Stimulated activated CD8-positive, alpha-beta memory T cell treated with anti-CD3 and anti-CD28 coated beads, Interleukin-4, amount 100 ng/mL, for 24 hours (primary cell): ENCODE results near the gene NT5C3B.
"Not testable (repeated sequence)": the region's sequence is repeated elsewhere in the genome, so short reads cannot be mapped to it uniquely, and the experiment has no call there.

Experiments used
- DNase-seq: peaks from one replicate; pipeline ENCODE4 v3.0.0-alpha.2; 2020; ENCODE audit warnings: low read depth

The NT5C3B gene

DNA sequence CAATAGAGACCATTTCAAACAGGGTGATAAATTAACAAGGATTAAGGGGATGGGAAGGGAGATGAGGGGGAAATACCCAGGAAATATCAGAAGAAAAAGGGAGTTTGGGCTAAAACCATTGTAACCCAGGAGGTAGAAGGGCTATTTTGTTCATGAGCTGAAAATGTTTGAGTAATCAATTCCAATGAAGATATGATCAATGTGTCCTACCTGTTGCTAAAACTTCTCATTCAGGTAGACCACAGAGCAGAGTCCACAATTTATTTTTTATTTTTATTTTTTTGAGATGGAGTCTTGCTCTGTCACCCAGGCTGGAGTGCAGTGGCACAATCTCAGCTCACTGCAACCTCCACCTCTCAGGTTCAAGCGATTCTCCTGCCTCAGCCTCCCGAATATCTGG lies 3.4 kb upstream of the NT5C3B start:
- DNase-seq = not testable (repeated sequence)

- no peak for DNase-seq
Observed at GRCh38 chr17:41837761-41838538, 1.9 kb upstream of the NT5C3B start, which contains the start of gene KLHL10. TSS of gene KLHL10 (plus strand) at chr17:41837825. CDS start at chr17:41837933, 108 bp downstream.

- no peak for DNase-seq
Observed at GRCh38 chr17:41836550-41837196, 641 bp upstream of the NT5C3B start.

- DNase-seq = no peak
Observed at GRCh38 chr17:41835214-41835799, 725 bp downstream of the NT5C3B start.

DNA sequence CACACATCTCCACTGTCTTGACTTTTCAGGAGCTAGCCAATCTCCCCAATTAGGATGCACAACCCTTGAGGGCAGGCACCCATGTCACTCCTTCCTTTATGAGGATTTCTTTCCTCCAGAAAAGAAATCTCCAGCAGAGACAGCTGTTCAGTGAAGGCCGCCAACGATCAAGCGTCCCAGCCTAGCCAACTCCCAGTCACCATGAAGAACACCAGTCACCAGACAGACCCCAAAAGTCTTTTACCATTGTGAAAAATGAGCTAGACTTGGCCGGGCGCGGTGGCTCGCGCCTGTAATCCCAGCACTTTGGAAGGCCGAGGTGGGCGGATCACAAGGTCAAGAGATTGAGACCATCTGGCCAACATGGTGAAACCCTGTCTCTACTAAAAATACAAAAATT lies 6.1 kb downstream of the NT5C3B start:
- DNase-seq = not testable (repeated sequence)

- DNase-seq = no peak
Observed at GRCh38 chr17:41825175-41825845, 10.7 kb downstream of the NT5C3B start.

- DNase-seq = no peak
Observed at GRCh38 chr17:41824086-41824485, 11.9 kb downstream of the NT5C3B start.

DNA sequence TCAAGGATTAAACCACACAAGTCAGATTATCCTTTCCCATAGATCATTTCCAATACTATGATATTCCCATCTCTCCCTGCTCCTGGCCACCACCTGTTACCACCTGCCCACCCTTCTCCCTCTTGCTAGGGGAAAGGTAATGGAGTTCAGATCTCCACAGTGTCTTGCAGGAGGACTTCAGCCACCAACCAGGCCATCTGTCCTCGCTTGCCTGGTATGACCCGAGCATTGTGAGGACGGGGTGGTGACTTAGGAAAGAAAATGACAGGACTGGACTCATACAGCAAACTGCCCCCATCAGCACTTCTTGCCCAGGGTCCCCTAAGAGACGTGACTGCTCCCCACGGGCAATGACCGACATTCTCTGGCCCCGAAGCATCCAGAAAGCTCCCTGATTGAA lies 12.5 kb downstream of the NT5C3B start:
- DNase-seq = no peak

DNA sequence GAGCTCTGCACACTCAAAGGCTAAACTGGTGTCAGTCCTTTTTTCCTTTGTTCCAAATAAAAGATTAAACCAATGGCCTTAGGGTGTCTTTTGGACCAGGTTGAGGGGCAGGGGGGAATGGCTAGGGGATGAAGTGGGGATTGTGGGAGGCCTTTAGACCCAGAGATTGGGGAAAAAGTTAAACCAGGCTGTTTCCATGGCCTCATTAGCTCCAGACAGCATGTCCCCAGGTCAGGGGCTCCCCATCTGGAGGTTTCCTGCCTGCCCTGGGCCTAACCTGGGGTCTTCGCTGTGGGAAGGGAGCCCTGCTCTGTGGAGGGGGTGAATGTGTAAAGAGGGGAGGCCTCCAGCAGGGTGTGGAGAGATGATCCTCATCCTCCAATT lies 12.9 kb downstream of the NT5C3B start:
- DNase-seq = no peak

DNA sequence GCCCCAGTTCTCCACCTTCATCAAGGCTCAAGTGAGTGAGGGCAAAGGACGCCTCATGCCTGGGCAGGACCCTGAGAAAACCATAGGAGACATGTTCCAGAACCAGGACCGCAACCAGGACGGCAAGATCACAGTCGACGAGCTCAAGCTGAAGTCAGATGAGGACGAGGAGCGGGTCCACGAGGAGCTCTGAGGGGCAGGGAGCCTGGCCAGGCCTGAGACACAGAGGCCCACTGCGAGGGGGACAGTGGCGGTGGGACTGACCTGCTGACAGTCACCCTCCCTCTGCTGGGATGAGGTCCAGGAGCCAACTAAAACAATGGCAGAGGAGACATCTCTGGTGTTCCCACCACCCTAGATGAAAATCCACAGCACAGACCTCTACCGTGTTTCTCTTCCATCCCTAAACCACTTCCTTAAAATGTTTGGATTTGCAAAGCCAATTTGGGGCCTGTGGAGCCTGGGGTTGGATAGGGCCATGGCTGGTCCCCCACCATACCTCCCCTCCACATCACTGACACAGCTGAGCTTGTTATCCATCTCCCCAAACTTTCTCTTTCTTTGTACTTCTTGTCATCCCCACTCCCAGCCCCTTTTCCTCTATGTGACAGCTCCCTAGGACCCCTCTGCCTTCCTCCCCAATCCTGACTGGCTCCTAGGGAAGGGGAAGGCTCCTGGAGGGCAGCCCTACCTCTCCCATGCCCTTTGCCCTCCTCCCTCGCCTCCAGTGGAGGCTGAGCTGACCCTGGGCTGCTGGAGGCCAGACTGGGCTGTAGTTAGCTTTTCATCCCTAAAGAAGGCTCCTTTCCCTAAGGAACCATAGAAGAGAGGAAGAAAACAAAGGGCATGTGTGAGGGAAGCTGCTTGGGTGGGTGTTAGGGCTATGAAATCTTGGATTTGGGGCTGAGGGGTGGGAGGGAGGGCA lies 13.6 kb downstream of the NT5C3B start:
- no peak for DNase-seq

- DNase-seq = no peak
Observed at GRCh38 chr17:41821776-41822175, 14.3 kb downstream of the NT5C3B start.

- no peak for DNase-seq
Observed at GRCh38 chr17:41818024-41818423, 18.0 kb downstream of the NT5C3B start.

DNA sequence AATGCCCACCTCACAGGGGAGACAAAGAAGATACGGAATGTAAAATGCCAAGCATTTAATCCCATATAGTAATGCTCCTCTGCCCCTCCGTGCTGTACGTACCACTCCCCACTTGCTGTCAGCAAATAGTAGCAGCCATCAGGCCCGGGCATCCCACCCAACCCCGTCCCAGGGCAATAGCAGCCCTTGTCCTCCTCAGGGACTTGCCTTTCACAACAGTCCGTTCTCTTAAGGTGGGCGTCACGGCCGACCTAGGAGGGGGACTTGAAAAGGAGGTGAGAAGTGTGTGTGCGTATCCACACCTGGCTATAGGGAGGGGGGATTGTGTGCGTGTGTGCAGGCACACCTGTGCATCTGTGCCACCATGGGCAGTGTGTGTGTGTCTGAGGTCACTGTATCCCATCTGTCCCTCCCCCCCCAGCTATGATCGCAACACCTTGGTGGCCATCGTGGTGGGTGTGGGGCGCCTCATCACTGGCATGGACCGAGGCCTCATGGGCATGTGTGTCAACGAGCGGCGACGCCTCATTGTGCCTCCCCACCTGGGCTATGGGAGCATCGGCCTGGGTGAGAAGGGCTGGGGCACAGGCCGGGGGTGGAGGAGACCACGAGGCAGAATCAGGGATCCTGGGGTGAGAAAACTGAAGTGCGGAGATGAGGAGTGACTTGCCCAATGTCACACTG lies 19.3 kb downstream of the NT5C3B start:
- no peak for DNase-seq

DNA sequence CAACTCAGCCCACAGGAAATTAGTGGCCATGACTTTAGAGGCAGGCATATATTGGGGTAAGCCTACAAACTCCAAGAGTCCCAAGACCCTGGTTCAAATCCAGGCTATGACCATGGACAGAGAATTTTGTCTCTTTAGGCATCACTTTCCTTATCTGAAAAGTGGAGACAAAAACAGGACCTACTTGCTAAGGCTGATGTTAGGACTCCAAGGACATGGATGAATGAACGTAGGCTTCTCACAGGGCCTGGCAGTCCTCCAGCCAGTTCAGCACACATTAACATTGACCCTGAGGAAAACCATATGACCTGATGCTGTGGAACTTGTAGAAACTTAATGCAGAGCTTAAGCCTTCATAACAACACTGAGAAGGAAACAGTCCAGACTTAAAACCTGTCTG lies 21.8 kb downstream of the NT5C3B start:
- no peak for DNase-seq

GRCh38 chr17:41813699-41814124 lies 22.3 kb downstream of the NT5C3B start:
- DNase-seq = no peak

DNA sequence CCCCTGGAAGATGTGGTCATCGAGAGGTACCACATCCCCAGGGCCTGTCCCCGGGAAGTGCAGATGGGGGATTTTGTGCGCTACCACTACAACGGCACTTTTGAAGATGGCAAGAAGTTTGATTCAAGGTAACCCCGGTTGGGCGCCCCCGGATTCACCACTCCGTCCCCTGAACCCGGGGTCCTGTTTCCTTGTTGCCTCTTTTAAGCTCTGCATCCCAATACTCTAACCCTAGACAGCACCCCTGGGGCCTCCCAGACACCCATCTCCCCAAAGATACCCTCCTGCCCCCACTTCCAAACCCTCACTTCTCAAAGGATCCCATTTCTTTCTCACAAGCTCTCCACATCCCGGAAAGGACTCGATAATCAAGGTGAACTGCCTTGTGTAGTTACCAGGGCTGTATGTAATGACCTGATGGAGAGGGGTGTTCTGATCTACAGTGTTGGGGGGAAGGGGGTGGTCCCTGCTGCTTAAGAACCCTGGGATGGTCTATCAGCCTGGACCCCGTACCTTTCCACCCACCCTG lies 22.8 kb downstream of the NT5C3B start:
- DNase-seq = no peak

- no peak for DNase-seq
Observed at GRCh38 chr17:41812381-41813151, 23.5 kb downstream of the NT5C3B start, which contains the start of gene FKBP10. TSS of gene FKBP10 (plus strand) at chr17:41813004. CDS start at chr17:41813035, 31 bp downstream.

- peak; percentile 52 for DNase-seq
Observed at GRCh38 chr17:41811549-41812380, 24.3 kb downstream of the NT5C3B start, which contains the start of gene P3H4. TSS of gene P3H4 (minus strand) at chr17:41811949. CDS start at chr17:41811915, 34 bp downstream.
